ENCODE results near the gene SPATA7.

The SPATA7 gene

GRCh38 chr14:88388741-88389282 is 3.4 kb downstream of the SPATA7 start:
- TF ChIP-seq POU6F1 (CRISPR knock-in tag; IDR thresholded peaks at IDR 0.05; ENCODE audit: borderline replicate concordance, low read depth) (no peak), SNAI2 (CRISPR knock-in tag; IDR thresholded peaks at IDR 0.05) (no peak), ZNF8 (CRISPR knock-in tag; IDR thresholded peaks at IDR 0.05) (no peak), PATZ1 (CRISPR knock-in tag; IDR thresholded peaks at IDR 0.05; ENCODE audit: borderline replicate concordance) (no peak)
- ATAC-seq: no peak

GRCh38 chr14:88392609-88393008 is 7.2 kb downstream of the SPATA7 start:
- TF ChIP-seq ARNTL (CRISPR knock-in tag; IDR thresholded peaks at IDR 0.05; ENCODE audit: borderline replicate concordance, low read depth): no peak
- TF ChIP-seq ZNF70 (CRISPR knock-in tag; IDR thresholded peaks at IDR 0.05): no peak
- TF ChIP-seq OSR1 (CRISPR knock-in tag; IDR thresholded peaks at IDR 0.05): no peak
- no peak for TF ChIP-seq TSHZ2 (CRISPR knock-in tag; IDR thresholded peaks at IDR 0.05)
- no peak for TF ChIP-seq CSDC2 (CRISPR knock-in tag; IDR thresholded peaks at IDR 0.05)
- no peak for TF ChIP-seq CSRNP3 (CRISPR knock-in tag; IDR thresholded peaks at IDR 0.05)
- TF ChIP-seq PATZ1 (CRISPR knock-in tag; IDR thresholded peaks at IDR 0.05; ENCODE audit: borderline replicate concordance): no peak
- no peak for TF ChIP-seq BACH2 (CRISPR knock-in tag; IDR thresholded peaks at IDR 0.05; ENCODE audit: borderline replicate concordance)
- no peak for TF ChIP-seq RARB (CRISPR knock-in tag; IDR thresholded peaks at IDR 0.05)
- no peak for TF ChIP-seq TCF4 (CRISPR knock-in tag; IDR thresholded peaks at IDR 0.05; ENCODE audit: borderline replicate concordance)
- TF ChIP-seq ZNF8 (CRISPR knock-in tag; IDR thresholded peaks at IDR 0.05): no peak
- no peak for TF ChIP-seq ESRRG (CRISPR knock-in tag; IDR thresholded peaks at IDR 0.05)
- TF ChIP-seq ISL1 (CRISPR knock-in tag; IDR thresholded peaks at IDR 0.05): no peak
- no peak for TF ChIP-seq POU6F1 (CRISPR knock-in tag; IDR thresholded peaks at IDR 0.05; ENCODE audit: borderline replicate concordance, low read depth)
- no peak for ATAC-seq

- TF ChIP-seq POU6F1 (CRISPR knock-in tag; IDR thresholded peaks at IDR 0.05; ENCODE audit: borderline replicate concordance, low read depth) (no peak), ARNTL (CRISPR knock-in tag; IDR thresholded peaks at IDR 0.05; ENCODE audit: borderline replicate concordance, low read depth) (no peak), RARB (CRISPR knock-in tag; IDR thresholded peaks at IDR 0.05) (no peak), TSHZ2 (CRISPR knock-in tag; IDR thresholded peaks at IDR 0.05) (no peak), ZNF565 (CRISPR knock-in tag; conservative IDR thresholded peaks at IDR 0.05; ENCODE audit: low read depth) (no peak), SNAI2 (CRISPR knock-in tag; IDR thresholded peaks at IDR 0.05) (no peak), ZC3H10 (CRISPR knock-in tag; IDR thresholded peaks at IDR 0.05) (no peak)
- ATAC-seq: no peak
These were observed 25.6 kb downstream of the SPATA7 start for GRCh38 chr14:88411039-88411438.
